Testis (tissue), 3 donors: ENCODE measurements around the gene PITPNM3. TPM values are rescaled to one million over a fixed set of nuclear protein-coding genes. Genes with fewer than 3 reads are reported as not detected.

Source experiments
- DNase-seq: peaks from one replicate; pipeline ENCODE4 v3.0.0-alpha.2; 2019
- H3K27ac ChIP-seq, 2 donors: fragments of 200-600 bp; sonication (generic); one replicate each; pipeline ENCODE4 v1.5.1; 2019
- H3K27me3 ChIP-seq: fragments of 200-600 bp; sonication (generic); one replicate; pipeline ENCODE4 v1.5.1; 2019
- H3K36me3 ChIP-seq: fragments of 200-600 bp; sonication (generic); one replicate; pipeline ENCODE4 v1.5.1; 2017; ENCODE audit warnings: low read depth; ENCODE audit errors: missing control alignments
- H3K4me1 ChIP-seq: fragments of 200-600 bp; sonication (generic); one replicate; pipeline ENCODE4 v1.5.1; 2019
- H3K4me3 ChIP-seq, 2 donors: fragments of 200-600 bp; sonication (generic); one replicate each; pipeline ENCODE4 v1.5.1; 2017 to 2019
- H3K9me3 ChIP-seq: fragments of 200-600 bp; sonication (generic); one replicate; pipeline ENCODE4 v1.5.1; 2017
- CTCF ChIP-seq, 3 experiments: fragments of 450-650 bp in 2 of 3; fragments of 200-600 bp in 1 of 3; sonication (generic) in 1 of 3; IDR thresholded peaks; one replicate each; pipeline ENCODE4 v1.5.1; 2016 to 2019; ENCODE audit warnings: antibody characterized with exemption in 3 of 3, mild to moderate bottlenecking in 2 of 3, moderate library complexity in 1 of 3
- POLR2A ChIP-seq: fragments of 450-650 bp; IDR thresholded peaks from one replicate; pipeline ENCODE4 v1.6.1; 2017; ENCODE audit warnings: antibody characterized with exemption, mild to moderate bottlenecking, moderate library complexity
- WGBS, 2 donors: methylation state at CpG; one replicate each; pipeline ENCODE4 v1.1.5; 2018; 5-methylcytosine and 5-hydroxymethylcytosine counted together
- intact Hi-C: fragments of 100-400 bp; cut with DNase I; formaldehyde crosslinking; loops from one replicate; pipeline ENCODE4 v1.15.1; 2023; ENCODE audit warnings: low total_unique reads
- polyA plus RNA-seq: library from polyadenylated mRNA; stranded (reverse); fragments of 350-450 nt; fragmentation: Illumina TruSeq; extraction: RNeasy Lipid Tissue Mini Kit (QIAGEN cat#74804); gene quantifications from one replicate; pipeline ENCODE4 v1.2.3, GENCODE V29; 2014; ENCODE audit warnings: low read depth, low replicate concordance; ENCODE audit not compliant: insufficient read depth
- total RNA-seq, 2 donors: library from RNA; depleted of rRNA; stranded (reverse); fragments of >200 nt; gene quantifications; one replicate each; pipeline ENCODE4 v1.2.3, GENCODE V29; 2016

Gene PITPNM3
- total and polyA plus RNA-seq, 3 donors from 2014 or later: 6.3 to 7.3 (median 6.7) TPM

- 52 to 66% methylated on average over 2 to 3 of the region's 3 CpGs for WGBS, 2 donors
- peak; percentile 47 for DNase-seq
- Histone ChIP-seq H3K27me3 (no peaks in the 10 kb centered on the region), H3K36me3 (no peaks in the 10 kb centered on the region), H3K27ac (no peak overlapping the region), H3K4me3 (no peak overlapping the region), H3K9me3 (no peaks in the 10 kb centered on the region), H3K4me1 (no peaks in the 10 kb centered on the region)
- intact Hi-C loops: no loop called here
- TF ChIP-seq POLR2A: no peak
- TF ChIP-seq CTCF (IDR thresholded peaks at IDR 0.05): no peak
These were observed 21.4 kb downstream of the PITPNM3 start for GRCh38 chr17:6534846-6535514.

- WGBS, 2 donors: 69 to 76% methylated on average over 5 of the region's 5 CpGs
- Histone ChIP-seq H3K9me3 (no peaks in the 10 kb centered on the region), H3K27me3 (no peaks in the 10 kb centered on the region), H3K36me3 (no peaks in the 10 kb centered on the region), H3K4me3 (no peak overlapping the region), H3K27ac (no peak overlapping the region), H3K4me1 (no peaks in the 10 kb centered on the region)
- intact Hi-C loops: no loop called here
- no peak for DNase-seq
- TF ChIP-seq POLR2A (no peak), CTCF (IDR thresholded peaks at IDR 0.05) (no peak)
These were observed 23.9 kb downstream of the PITPNM3 start for GRCh38 chr17:6532441-6532885.

- no peaks in the 10 kb centered on the region for H3K9me3 ChIP-seq
- H3K27me3 ChIP-seq: no peaks in the 10 kb centered on the region
- DNase-seq: no peak
- intact Hi-C loops: no loop called here
- no peaks in the 10 kb centered on the region for H3K36me3 ChIP-seq
- H3K27ac ChIP-seq: no peak overlapping the region
- TF ChIP-seq CTCF (IDR thresholded peaks at IDR 0.05): no peak
- TF ChIP-seq POLR2A: no peak
- no peaks in the 10 kb centered on the region for H3K4me1 ChIP-seq
- H3K4me3 ChIP-seq: no peak overlapping the region
- WGBS, 2 donors: 88 to 90% methylated on average over 7 of the region's 7 CpGs
These were observed 24.8 kb downstream of the PITPNM3 start for GRCh38 chr17:6531575-6531974.

- no peak overlapping the region for H3K4me3 ChIP-seq
- 81 to 93% methylated on average over 5 of the region's 5 CpGs for WGBS, 2 donors
- intact Hi-C loops: no loop called here
- H3K4me1 ChIP-seq: no peaks in the 10 kb centered on the region
- no peak for DNase-seq
- no peaks in the 10 kb centered on the region for H3K36me3 ChIP-seq
- no peaks in the 10 kb centered on the region for H3K27me3 ChIP-seq
- no peak overlapping the region for H3K27ac ChIP-seq
- TF ChIP-seq CTCF (IDR thresholded peaks at IDR 0.05) (no peak), POLR2A (no peak)
- no peaks in the 10 kb centered on the region for H3K9me3 ChIP-seq
These were observed 25.9 kb downstream of the PITPNM3 start for GRCh38 chr17:6530324-6530920.

GRCh38 chr17:6528557-6528956, 27.8 kb downstream of the PITPNM3 start:
- no peak for TF ChIP-seq POLR2A
- no peak for TF ChIP-seq CTCF (IDR thresholded peaks at IDR 0.05)
- intact Hi-C loops: no loop called here
- DNase-seq: no peak
- Histone ChIP-seq H3K36me3 (no peaks in the 10 kb centered on the region), H3K27ac (no peak overlapping the region), H3K4me1 (no peaks in the 10 kb centered on the region), H3K4me3 (no peak overlapping the region), H3K9me3 (no peaks in the 10 kb centered on the region), H3K27me3 (no peaks in the 10 kb centered on the region)
- 56 to 75% methylated on average over 3 of the region's 3 CpGs for WGBS, 2 donors
